Activated CD8-positive, alpha-beta memory T cell treated with anti-CD3 and anti-CD28 coated beads for 1 hour (primary cell): ENCODE results near the gene ZNF488.

Experiments
- DNase-seq, 2 donors: peaks; one replicate each; pipeline ENCODE4 v3.0.0-alpha.2; 2020; ENCODE audit warnings: low read depth in 1 of 2; ENCODE audit errors: extremely low read depth in 1 of 2

ZNF488 gene

DNA sequence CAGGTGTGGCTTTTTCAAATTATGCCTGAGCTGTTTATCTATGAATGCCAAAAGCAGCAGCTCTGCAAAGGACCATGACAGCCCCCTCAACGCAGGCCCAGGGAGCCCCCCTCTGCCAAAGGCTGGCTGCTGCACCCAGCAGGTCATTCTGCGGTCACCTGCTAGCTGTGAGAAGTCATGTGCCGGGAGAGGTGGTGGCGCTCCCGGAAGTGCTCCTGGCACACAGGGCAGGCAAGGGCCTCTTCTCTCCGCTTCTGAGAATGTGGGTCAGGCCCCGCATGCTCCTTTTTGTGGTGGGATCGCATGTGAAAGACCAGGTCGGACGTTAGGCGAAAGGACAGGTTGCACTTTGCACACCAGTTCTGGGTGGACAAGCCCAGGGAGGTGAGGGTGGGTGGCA is 16.4 kb downstream of the ZNF488 start:
- no peak for DNase-seq

DNA sequence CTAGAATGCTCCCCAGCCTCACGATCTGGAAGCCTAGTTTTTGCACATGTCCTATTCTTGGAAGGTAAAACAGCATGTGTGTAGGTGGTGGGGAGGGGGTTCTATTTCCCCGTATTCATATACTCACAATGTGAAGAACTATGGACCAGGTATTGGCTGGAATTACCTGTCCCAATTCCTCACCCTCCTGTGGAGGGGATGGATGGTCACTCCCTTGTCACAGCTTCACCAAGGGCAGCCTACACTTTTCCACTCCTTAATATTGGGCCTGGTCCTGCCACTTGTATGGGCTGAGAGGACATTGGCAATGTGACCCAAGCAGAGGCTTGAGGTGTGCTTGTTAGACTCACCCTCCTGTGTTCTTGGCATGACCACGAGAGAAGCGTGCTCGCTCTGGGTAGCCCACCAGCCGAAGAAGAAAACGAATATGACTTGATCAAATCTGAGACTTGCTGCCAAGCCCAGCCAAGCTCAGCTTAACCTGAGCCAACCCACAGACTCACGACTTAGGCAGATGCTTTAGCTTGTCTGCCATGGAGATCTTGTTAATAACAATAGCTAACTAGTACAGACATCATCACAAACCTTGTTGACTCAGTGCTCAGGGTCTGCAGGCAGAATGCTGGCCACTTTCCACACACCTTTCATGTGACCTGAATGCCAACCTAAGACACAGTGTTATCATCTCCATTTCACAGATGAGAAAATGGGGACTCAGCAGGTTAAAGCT is 17.2 kb downstream of the ZNF488 start:
- DNase-seq: no peak

DNA sequence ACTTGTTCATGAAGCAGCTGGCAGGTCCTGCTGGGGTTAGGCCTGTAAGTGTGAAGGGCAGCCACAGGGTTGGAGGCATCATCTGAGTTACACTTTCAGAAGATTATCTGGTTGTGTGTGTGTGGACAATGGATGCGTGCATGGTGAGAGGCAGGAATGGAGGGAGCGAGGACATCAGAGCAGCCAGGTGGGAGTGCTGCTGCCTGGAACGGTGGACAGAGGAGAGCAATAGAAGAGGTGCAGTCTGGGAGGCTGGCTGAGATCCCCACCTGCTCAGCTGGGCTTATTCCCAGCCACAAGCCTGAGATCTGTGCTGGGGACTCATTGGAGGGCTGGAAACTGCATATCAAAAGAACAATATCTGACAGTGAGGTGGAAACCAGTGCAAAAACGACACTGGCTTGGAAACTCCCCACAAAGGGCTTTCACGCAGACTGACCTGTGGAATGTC is 17.9 kb downstream of the ZNF488 start:
- DNase-seq: no peak

DNA sequence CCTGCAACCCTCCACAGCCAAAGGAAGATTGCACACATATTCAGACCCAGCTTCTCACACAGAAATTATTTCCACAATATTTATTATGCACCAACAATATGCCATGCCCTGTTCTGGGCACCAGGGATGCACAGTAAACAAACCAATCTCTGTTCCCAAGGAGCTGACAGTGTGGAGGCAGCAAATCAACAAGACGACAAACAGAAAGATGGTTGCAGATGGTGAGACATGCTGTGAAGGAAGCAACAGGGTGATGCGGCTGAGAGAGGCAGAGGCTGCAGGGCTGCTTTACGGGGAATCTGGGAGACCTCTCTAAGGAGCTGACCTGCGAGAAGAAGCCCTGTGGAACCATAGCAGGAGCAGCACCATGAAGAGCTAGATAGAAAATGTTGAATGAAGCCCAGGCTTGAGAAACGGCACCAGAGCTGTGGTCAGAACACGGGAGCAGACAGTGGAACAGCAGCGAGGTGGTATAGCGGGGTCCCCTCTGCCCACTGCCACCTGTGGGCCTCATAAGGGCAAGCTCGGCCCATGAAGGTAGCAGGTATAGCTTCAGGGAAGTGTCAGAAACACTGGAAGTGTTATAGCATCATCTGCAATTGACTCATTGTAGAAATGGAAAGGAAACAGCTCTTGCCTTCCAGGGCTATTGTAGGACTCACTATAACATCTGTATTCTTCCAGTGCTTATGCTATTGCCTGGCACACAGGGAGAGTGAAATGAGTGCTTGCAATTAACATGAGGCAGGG is 18.5 kb downstream of the ZNF488 start:
- no peak for DNase-seq

DNA sequence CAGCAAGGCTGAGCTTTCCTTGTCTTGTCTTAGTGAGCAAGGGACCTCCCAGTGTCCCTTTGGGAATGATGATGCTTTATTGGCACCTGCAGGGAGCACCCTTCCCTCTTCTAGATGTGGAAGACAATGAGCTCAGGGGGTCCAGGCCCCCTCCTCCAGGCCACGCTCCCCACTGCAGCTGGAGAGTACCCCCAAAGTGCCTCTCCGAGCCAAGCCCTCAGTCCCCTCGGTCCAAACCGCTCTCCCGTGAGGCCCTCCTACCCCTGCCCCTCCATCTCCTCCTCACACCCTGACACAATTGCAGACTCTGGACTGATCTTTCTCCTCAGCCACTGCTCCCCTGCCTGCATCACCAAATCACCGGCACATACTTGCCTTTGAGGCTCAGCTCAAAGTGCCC is 19.2 kb downstream of the ZNF488 start:
- DNase-seq: no peak

DNA sequence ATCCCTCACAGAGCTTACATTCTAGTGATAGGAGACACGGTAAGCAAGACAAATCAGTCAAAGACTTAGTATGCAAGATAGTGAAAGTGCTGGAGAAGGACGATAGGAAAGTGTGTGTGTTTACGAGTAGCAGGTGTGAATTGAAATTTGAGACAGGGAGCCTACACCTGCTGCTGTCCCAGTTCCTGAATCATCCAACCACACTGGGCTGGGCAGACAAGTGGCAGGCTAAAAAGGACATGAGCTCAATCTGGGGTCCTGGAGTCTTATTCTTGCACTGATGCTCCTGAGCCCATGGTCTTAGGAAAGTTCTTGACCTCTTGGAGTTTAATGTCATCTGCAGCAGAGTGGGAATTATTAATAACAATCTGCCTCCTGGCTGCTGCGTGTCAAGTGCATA is 19.7 kb downstream of the ZNF488 start:
- DNase-seq: no peak

DNA sequence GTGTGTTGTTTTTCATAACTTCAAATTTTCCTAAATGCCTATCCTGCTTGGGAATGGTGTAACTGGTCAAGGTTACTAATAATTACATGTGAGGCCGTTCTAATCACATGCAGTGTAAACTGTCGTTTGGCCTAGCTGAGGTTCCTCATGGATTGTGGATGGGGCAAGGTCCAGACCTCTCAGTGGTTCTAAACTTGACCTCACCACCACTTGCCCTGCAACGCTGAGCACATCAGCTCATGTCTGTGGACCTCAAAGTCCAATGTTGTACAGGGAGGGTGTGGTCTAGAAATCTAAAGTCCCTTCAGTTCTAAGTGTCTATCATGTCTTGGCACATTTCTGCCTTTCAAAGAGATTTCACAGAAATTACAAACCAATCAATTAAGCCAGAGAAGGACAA is 20.3 kb downstream of the ZNF488 start:
- DNase-seq: no peak

DNA sequence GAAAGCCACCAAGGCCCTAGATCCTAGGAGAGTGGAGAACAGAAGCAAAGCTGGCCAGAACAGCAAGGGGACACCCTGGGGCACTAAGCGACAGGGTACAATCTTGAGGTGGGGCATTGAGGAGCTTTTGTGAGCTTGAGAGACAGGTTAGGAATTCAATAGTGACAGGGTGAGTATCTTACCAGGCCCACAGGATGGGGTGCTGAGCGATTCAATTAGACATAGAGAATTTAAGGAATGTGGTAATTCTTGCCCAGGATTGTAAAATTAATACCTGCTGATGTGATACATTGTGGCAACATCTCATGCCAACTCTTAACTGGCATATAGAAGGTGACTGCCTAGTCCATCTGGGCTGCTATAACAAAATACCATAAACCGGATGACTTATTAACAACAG is 21.9 kb downstream of the ZNF488 start:
- DNase-seq: no peak

DNA sequence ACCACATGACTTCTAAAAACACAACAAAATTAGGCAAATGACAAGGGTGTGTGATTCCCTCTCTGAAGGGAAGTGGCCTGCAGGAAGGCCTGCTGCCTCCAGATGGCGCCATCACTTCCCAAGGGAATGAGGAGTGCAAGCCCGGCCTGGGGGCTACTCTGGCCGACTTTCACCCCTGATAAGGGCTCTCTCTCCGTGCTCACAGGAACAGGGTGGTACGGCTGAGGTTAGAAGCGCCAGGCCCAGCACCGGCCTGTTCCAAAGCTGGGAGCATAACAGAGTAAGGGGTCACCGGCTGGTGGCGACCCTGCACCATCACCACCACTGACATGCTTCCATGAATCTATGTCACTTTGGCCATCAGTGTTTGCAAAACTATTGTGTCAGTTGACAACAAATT is 22.8 kb downstream of the ZNF488 start:
- DNase-seq: no peak

DNA sequence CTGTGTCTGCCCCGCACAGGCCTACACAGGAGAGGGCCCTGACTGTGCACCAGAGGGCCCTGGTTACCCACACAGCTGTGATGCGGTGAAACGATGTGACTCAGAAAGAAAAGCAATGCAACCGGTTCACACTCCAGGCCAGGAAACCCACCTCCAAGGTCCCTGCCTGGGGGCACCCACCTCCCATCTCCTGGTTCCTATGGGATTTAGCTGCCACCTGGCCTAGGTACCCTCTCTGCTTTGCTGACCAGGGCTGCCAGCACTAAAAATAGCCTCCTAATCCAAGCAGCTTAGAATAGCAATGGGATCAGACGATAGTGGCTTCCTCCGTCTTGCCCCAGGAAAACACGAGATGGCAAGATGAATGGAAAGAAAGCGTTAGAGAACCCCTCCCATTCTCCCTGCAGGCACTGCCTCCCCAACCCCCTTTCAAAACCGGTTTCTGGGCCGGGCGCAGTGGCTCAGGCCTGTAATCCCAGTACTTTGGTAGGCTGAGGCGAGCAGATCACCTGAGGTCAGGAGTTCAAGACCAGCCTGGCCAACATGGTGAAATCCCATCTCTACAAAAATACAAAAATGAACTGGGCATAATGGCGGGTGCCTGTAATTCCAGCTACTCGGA is 23.6 kb downstream of the ZNF488 start:
- no peak for DNase-seq

DNA sequence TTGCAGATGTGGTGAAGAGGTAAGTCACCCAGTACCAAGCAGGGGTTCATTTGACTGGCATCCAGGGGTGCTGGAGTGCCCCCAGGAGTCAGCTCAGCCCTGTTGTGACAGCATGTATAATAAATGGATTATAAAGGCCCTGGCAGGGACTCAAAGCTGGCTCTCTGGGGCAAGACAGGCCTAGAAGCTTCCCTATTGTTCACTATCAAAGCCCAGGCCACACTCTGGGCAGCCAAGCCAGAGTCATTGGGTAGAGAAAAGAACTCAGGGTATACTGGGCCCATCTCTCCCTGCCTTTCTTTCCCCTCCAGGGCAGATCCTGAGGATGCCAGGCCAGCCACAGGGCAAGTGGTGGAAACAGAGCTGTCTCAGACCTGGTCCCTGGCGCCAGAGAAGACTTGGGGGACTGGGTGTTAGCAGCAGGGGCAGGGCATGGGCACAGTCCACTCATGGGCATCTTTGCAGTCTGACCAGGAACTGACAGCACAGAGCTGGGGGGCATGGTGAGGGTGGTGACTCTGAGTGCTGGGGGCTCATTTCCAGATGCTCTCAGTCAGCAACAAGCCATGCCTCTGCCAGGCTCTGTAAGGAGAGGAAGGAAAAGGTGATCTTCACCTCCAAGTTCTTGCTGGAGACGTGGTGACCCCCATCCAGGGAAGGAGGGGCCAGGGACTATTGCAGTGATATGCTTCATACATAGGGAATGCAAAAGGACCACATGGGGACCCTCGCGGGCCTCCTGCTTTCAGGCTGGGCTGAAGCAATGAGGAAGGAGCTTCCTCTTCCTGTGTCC is 24.3 kb downstream of the ZNF488 start:
- no peak for DNase-seq

DNA sequence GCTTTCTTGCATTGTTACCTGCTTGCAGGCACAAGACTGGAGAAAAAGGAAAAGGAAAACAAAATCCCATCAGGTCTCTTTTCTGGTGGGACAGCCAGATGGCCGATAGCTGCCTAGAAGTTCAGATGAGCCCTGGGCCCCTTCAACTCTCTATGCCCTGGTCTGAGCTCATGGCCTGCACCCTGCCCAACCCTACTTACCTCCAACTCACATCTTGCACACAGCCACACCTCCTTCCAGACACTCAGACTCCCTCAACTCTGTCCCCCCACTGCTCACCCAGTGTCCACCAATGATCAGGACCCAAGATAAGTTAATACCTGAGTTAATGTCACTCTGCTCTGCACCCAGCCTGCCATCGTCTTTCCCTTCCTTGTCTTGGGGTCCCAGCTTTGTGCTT is 25.0 kb downstream of the ZNF488 start:
- DNase-seq: no peak

DNA sequence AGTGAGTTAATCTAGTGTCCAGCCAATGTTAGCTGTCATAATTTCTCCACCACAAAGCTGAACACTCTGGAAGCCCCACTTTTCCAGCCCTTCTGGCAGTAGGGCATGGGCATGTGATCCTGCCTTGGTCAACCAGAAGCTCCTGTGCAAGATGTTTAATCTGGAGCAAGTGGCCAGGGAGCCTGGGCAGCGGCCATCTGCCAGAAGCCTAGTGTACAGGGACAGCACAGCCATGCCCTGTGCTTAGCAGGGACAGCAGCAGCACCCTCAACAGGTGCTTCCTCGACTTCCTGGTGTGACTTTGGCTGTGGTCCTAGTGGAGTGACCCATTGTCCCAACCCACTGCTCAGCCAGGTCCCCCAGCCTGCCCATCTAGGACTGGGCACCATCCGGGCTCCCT is 25.6 kb downstream of the ZNF488 start:
- no peak for DNase-seq

DNA sequence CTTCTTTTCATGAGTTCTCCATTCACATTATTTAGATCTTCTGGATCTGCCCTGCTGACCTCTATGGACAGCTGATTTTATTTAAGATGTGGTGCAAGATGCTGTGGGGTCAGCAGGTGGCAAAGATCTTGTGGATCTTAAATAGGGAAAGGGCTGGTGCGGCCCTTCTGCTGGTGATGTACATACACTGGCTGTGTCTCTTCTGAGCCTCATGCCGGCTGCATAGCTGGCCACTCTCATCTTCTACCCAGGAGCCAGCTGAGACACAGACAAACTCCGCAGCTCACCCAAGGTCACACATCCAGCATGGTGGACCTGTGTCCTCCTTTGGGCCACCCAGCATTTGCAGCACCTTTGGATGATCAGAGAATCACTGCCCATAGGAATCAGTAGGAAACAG is 26.2 kb downstream of the ZNF488 start:
- no peak for DNase-seq

DNA sequence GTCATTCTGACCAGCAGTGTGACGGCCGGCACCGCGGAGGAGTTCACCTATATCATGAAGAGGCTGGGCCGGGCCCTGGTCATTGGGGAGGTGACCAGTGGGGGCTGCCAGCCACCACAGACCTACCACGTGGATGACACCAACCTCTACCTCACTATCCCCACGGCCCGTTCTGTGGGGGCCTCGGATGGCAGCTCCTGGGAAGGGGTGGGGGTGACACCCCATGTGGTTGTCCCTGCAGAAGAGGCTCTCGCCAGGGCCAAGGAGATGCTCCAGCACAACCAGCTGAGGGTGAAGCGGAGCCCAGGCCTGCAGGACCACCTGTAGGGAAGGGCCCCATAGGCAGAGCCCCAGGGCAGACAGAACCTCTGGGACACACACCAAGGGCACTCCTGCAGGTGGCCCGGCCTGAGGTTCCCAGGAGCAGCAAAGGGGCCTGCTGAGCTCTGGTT is 26.9 kb downstream of the ZNF488 start:
- DNase-seq: no peak

DNA sequence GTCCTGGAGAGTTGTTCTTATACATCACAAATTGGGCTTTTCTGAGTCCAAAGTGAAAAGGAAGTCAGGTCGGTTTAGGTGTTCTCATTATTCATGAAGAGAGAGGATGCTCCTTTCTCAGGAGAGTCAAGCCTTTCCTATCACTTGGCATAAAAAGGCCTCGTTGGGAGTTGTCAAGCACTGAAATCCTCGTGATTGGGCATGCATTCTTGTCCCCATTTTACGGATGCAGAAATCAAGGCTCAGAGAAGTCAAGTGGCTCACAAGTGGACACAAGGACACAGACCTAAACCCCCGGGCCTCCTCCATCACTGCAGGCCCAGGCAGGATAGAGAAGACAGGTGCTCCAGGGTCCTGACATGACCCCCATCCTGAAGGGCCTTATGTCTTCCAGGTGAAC is 27.4 kb downstream of the ZNF488 start:
- no peak for DNase-seq

DNA sequence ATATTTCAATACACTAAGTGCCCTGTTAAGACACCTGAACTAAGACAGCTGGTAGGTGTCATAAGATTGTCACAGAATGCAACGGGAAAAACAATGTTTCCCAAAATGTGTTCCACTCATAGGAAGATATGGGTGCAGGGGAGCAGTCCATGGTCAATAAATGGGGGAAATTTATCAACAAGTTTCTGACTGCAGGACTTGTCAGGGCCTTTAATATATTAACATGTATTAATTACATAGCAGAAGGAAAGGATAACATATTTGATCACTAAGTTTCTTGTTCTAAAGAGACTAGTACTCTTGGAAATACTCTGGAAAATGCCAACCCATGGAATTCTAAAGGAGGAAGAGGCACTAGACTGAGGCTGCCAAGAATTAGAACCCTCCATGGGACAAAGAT is 29.2 kb downstream of the ZNF488 start:
- DNase-seq: no peak

DNA sequence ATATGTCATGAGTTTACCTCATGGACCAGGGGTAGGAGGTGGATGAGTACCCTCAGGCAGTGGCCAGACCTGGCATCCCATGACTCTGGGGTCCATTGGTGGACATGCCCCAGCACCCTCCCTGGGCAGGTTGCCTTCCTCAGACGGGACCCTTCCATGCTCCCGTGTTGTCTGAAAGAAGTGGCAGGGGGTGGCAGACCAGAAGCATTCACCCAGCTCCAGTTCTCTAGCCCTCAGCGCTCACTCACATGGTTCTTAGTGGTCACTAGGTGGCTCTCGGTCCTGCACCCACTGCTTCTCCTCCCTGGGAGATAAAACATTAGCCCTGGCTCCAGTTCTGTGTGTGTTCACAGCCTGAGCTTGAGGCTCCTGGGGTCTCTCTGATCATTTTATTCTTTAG is 29.9 kb downstream of the ZNF488 start:
- DNase-seq: no peak

DNA sequence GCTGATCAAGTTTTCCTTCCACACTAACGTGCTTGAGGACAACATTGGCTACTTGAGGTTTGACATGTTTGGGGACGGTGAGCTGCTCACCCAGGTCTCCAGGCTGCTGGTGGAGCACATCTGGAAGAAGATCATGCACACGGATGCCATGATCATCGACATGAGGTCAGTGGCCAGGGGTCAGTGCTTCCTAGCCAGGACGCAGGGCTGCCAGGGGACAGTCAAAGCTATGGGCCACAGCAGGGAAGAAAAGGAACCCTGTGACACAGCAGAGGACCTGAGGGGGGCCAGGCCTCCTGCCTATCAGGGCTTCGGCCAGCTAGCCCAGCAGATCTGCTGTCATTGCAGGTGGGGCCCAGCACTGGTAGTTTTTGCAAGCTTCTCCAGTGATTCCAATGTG is 30.7 kb downstream of the ZNF488 start:
- DNase-seq: no peak

DNA sequence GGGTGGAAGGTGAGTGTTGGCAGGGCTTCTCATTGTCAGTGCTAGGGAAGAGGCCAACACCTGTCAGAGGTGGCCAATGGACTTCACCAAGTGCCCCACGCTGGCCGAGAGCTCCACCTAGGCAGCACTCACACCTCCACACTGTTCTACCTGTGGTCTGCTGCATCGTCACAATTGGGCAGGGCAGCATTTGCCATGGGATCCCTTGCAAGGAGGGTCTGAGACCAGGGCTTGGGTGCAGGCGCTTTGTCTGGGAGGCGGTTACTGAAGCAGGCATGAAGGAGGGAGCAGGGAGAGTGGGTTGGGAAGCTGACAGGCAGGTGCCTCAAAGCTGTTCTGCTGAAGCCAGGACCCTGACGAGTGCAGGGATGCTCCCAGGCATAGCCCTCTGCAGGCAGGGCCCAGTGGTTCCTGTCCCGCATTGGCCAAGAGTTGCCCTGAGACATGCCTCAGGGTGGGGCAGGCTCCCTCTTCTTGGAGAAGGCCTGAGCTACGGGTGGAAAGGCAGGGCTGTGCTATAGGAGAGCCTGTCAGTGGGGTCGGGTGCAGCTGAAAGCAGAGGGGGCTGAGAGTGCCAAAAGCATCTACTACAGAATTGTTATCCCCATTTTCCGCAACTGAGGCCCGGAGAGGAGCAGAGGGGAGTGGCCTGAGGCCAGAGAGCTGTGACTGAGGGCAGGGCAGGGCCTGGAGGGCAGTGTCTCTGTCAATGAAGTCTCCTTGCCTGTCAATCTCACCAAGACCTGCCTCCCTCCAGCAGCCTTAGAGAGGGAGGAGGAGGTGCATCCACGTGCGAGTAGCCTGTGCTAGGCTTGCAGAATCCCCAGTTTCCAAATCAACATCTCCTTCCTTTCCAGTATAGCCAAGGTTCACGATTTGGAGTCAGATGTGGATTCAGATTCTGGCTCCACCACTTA is 31.9 kb downstream of the ZNF488 start:
- no peak for DNase-seq
